ENCODE measurements around the gene SPOPL. TPM values are rescaled to one million over a fixed set of nuclear protein-coding genes. Genes with fewer than 3 reads are reported as not detected.
"Not testable (repeated sequence)": the region's sequence is repeated elsewhere in the genome, so short reads cannot be mapped to it uniquely, and the experiment has no call there.

SPOPL gene
- total and polyA plus RNA-seq, 2 donors (not counting 1 experiment from before 2014, with no cell fraction given) = 11.5 to 15.2 TPM

DNA sequence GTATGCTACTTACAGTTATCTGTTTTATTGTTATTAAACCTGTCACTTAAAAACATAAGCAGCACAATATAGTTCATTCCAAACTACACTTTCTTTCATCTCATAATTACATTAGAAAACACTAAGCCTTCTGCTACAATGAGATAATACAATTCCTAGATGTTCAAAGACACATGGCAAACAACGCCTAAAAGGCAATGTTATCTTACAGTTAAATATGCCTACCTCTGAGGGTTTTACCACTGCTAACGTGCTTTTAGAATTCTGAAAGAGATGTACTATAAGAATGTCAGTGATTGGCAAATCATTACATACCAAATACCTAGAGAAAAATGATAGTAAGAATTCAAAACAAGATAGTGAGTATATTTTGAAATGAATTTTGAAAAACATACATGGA lies 46.8 kb upstream of the SPOPL start:
- no peaks in the 10 kb centered on the region for H3K9me3 ChIP-seq (ENCODE audit: control insufficient read depth, insufficient read depth, low read depth, low read length)
- no peak overlapping the region for H3K27ac ChIP-seq (ENCODE audit: insufficient read depth, low read length)
- no peaks in the 10 kb centered on the region for H4K20me1 ChIP-seq (ENCODE audit: control insufficient read depth, extremely low read depth, insufficient read depth, low read length)
- no peak overlapping the region for H3K4me3 ChIP-seq (replicated peaks in 1 of 4; ENCODE audit: control extremely low read depth in 1 of 4, insufficient read depth in 1 of 4, low read depth in 3 of 4, low read length in 4 of 4)
- no peak for DNase-seq (ENCODE audit: low read depth in 2 of 2)
- no peak for TF ChIP-seq EZH2 (IDR thresholded peaks at IDR 0.05; ENCODE audit: low read length, missing control alignments)
- TF ChIP-seq, protein P1, sequence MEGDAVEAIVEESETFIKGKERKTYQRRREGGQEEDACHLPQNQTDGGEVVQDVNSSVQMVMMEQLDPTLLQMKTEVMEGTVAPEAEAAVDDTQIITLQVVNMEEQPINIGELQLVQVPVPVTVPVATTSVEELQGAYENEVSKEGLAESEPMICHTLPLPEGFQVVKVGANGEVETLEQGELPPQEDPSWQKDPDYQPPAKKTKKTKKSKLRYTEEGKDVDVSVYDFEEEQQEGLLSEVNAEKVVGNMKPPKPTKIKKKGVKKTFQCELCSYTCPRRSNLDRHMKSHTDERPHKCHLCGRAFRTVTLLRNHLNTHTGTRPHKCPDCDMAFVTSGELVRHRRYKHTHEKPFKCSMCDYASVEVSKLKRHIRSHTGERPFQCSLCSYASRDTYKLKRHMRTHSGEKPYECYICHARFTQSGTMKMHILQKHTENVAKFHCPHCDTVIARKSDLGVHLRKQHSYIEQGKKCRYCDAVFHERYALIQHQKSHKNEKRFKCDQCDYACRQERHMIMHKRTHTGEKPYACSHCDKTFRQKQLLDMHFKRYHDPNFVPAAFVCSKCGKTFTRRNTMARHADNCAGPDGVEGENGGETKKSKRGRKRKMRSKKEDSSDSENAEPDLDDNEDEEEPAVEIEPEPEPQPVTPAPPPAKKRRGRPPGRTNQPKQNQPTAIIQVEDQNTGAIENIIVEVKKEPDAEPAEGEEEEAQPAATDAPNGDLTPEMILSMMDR (conservative IDR thresholded peaks at IDR 0.05 in 1 of 2, IDR thresholded peaks at IDR 0.05 in 1 of 2; ENCODE audit: low read depth in 1 of 2, low read length in 2 of 2) = no peak
- no peaks in the 10 kb centered on the region for H3K4me1 ChIP-seq (ENCODE audit: control insufficient read depth, extremely low read depth, insufficient read depth, low read length)
- H3K36me3 ChIP-seq (ENCODE audit: control insufficient read depth, insufficient read depth, low read length) = no peaks in the 10 kb centered on the region
- H3K4me2 ChIP-seq (ENCODE audit: extremely low read depth, insufficient read depth, low read length) = no peak overlapping the region
- H3K9ac ChIP-seq (ENCODE audit: insufficient read depth, low read length) = no peak overlapping the region
- no peak overlapping the region for H2AFZ ChIP-seq (ENCODE audit: low read length)
- H3K79me2 ChIP-seq (ENCODE audit: control insufficient read depth, insufficient read depth, low read length) = no peaks in the 10 kb centered on the region
- no peaks in the 10 kb centered on the region for H3K27me3 ChIP-seq (ENCODE audit: control insufficient read depth, insufficient read depth, low read length)

DNA sequence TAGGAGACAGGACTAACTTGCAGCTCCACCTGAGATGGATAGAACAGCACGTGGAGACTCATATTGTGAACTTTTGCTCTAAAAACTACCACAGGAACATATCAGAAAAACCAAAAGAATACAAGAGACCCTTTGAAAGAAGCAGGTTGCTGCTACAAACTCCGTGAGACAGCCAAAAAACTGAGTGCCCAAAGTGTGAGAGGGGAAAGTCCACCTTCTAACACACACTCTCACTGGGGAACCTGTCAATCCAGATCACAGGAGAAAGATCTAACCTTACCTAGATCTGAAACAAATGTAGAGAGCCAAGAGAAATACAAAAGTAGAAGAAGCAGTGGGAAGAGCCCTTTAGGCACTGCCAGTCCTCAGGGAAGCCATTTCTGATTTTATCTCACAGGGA lies 46.3 kb upstream of the SPOPL start:
- no peak for DNase-seq (ENCODE audit: low read depth in 2 of 2)
- no peaks in the 10 kb centered on the region for H3K4me1 ChIP-seq (ENCODE audit: control insufficient read depth, extremely low read depth, insufficient read depth, low read length)
- no peak overlapping the region for H3K27ac ChIP-seq (ENCODE audit: insufficient read depth, low read length)
- TF ChIP-seq EZH2 (IDR thresholded peaks at IDR 0.05; ENCODE audit: low read length, missing control alignments) = no peak
- no peak overlapping the region for H2AFZ ChIP-seq (ENCODE audit: low read length)
- H3K4me3 ChIP-seq (replicated peaks in 1 of 4; ENCODE audit: control extremely low read depth in 1 of 4, insufficient read depth in 1 of 4, low read depth in 3 of 4, low read length in 4 of 4) = no peak overlapping the region
- no peaks in the 10 kb centered on the region for H3K79me2 ChIP-seq (ENCODE audit: control insufficient read depth, insufficient read depth, low read length)
- no peak overlapping the region for H3K4me2 ChIP-seq (ENCODE audit: extremely low read depth, insufficient read depth, low read length)
- no peaks in the 10 kb centered on the region for H3K27me3 ChIP-seq (ENCODE audit: control insufficient read depth, insufficient read depth, low read length)
- H3K9me3 ChIP-seq (ENCODE audit: control insufficient read depth, insufficient read depth, low read depth, low read length) = no peaks in the 10 kb centered on the region
- no peaks in the 10 kb centered on the region for H4K20me1 ChIP-seq (ENCODE audit: control insufficient read depth, extremely low read depth, insufficient read depth, low read length)
- no peak overlapping the region for H3K9ac ChIP-seq (ENCODE audit: insufficient read depth, low read length)
- H3K36me3 ChIP-seq (ENCODE audit: control insufficient read depth, insufficient read depth, low read length) = no peaks in the 10 kb centered on the region

DNA sequence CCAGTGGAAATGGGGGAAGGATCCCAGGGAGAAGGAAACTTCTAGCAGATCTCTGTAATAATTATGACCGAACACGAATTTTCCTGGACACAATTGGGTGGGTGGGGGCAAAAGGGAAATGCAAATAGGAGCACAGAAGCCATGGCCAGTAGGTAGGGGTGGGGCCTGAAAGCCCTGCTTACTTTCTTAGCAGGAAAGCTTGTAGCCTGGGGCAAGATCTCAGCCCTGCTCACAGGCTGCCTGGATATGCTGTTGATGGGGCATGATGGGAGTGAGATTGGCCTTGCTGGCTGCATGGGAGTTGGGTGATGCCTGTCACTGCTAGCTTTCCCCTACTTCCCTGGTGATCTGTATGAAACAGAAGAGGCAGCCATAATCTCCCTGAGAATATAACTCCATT lies 45.9 kb upstream of the SPOPL start:
- H3K4me2 ChIP-seq (ENCODE audit: extremely low read depth, insufficient read depth, low read length) = no peak overlapping the region
- no peak overlapping the region for H2AFZ ChIP-seq (ENCODE audit: low read length)
- H3K36me3 ChIP-seq (ENCODE audit: control insufficient read depth, insufficient read depth, low read length) = no peaks in the 10 kb centered on the region
- no peak for TF ChIP-seq EZH2 (IDR thresholded peaks at IDR 0.05; ENCODE audit: low read length, missing control alignments)
- TF ChIP-seq, protein P1 (conservative IDR thresholded peaks at IDR 0.05 in 1 of 2, IDR thresholded peaks at IDR 0.05 in 1 of 2; ENCODE audit: low read depth in 1 of 2, low read length in 2 of 2) = no peak
- H3K4me1 ChIP-seq (ENCODE audit: control insufficient read depth, extremely low read depth, insufficient read depth, low read length) = no peaks in the 10 kb centered on the region
- H4K20me1 ChIP-seq (ENCODE audit: control insufficient read depth, extremely low read depth, insufficient read depth, low read length) = no peaks in the 10 kb centered on the region
- no peak overlapping the region for H3K27ac ChIP-seq (ENCODE audit: insufficient read depth, low read length)
- DNase-seq (ENCODE audit: low read depth in 2 of 2) = no peak
- no peaks in the 10 kb centered on the region for H3K79me2 ChIP-seq (ENCODE audit: control insufficient read depth, insufficient read depth, low read length)
- H3K9ac ChIP-seq (ENCODE audit: insufficient read depth, low read length) = no peak overlapping the region
- H3K4me3 ChIP-seq (replicated peaks in 1 of 4; ENCODE audit: control extremely low read depth in 1 of 4, insufficient read depth in 1 of 4, low read depth in 3 of 4, low read length in 4 of 4) = no peak overlapping the region
- no peaks in the 10 kb centered on the region for H3K9me3 ChIP-seq (ENCODE audit: control insufficient read depth, insufficient read depth, low read depth, low read length)
- no peaks in the 10 kb centered on the region for H3K27me3 ChIP-seq (ENCODE audit: control insufficient read depth, insufficient read depth, low read length)

DNA sequence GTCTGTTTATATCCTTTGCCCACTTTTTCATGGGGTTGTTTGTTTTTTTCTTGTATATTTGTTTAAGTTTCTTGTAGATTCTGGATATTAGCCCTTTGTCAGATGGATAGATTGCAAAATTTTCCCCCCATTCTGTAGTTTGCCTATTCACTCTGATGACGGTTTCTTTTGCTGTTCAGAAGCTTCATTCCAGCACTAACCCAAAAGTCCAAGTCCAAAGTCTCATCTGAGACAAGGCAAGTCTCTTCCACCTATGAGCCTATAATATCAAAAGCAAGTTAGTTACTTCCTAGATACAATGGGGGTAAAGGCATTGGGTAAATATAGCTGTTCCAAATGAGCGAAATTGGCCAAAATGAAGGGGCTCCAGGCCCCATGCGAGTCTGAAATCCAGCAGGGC lies 38.9 kb upstream of the SPOPL start:
- H4K20me1 ChIP-seq (ENCODE audit: control insufficient read depth, extremely low read depth, insufficient read depth, low read length); H3K27me3 ChIP-seq (ENCODE audit: control insufficient read depth, insufficient read depth, low read length); H3K4me2 ChIP-seq (ENCODE audit: extremely low read depth, insufficient read depth, low read length); H3K4me1 ChIP-seq (ENCODE audit: control insufficient read depth, extremely low read depth, insufficient read depth, low read length); DNase-seq (ENCODE audit: low read depth in 2 of 2); H3K4me3 ChIP-seq (replicated peaks in 1 of 4; ENCODE audit: control extremely low read depth in 1 of 4, insufficient read depth in 1 of 4, low read depth in 3 of 4, low read length in 4 of 4); H3K9me3 ChIP-seq (ENCODE audit: control insufficient read depth, insufficient read depth, low read depth, low read length); H3K27ac ChIP-seq (ENCODE audit: insufficient read depth, low read length); H3K79me2 ChIP-seq (ENCODE audit: control insufficient read depth, insufficient read depth, low read length); H2AFZ ChIP-seq (ENCODE audit: low read length); H3K9ac ChIP-seq (ENCODE audit: insufficient read depth, low read length); H3K36me3 ChIP-seq (ENCODE audit: control insufficient read depth, insufficient read depth, low read length): not testable (repeated sequence)

Measured in fibroblast of lung (primary cell).